Brain microvascular endothelial cell (primary cell): ENCODE results near the gene BCAR3.

ENCODE experiments used
- DNase-seq: peaks from one replicate; pipeline ENCODE4 v3.0.0-alpha.2; 2020
- H3K27ac ChIP-seq: fragments of 250-450 bp; sonication (Bioruptor Pico); 2 replicates; pipeline ENCODE4 v1.5.1; 2020; ENCODE audit warnings: mild to moderate bottlenecking, moderate library complexity
- H3K27me3 ChIP-seq: fragments of 250-450 bp; sonication (Bioruptor Pico); replicated peaks from 2 replicates; pipeline ENCODE4 v1.5.1; 2020; ENCODE audit warnings: mild to moderate bottlenecking
- H3K36me3 ChIP-seq: fragments of 250-450 bp; sonication (Bioruptor Pico); replicated peaks from 2 replicates; pipeline ENCODE4 v1.5.1; 2020; ENCODE audit warnings: mild to moderate bottlenecking
- H3K4me3 ChIP-seq: 2 replicates; pipeline ENCODE4 v1.5.1; 2011; ENCODE audit warnings: low read depth, mild to moderate bottlenecking, control low read depth, low read length, moderate library complexity
- in situ Hi-C: cut with HindIII; loops from 2 replicates; pipeline ENCODE4 v1.10.0; 2017; ENCODE audit warnings: low sequenced_read_pairs, low pct_ligation_motif_present
- TF ChIP-seq, protein P1 (sequence below): IDR thresholded peaks from 2 replicates; pipeline ENCODE4 v1.5.1; 2011; ENCODE audit warnings: low read depth, mild to moderate bottlenecking, moderate library complexity, low read length, control low read depth, inconsistent platforms; ENCODE audit errors: missing control alignments

Gene BCAR3

DNA sequence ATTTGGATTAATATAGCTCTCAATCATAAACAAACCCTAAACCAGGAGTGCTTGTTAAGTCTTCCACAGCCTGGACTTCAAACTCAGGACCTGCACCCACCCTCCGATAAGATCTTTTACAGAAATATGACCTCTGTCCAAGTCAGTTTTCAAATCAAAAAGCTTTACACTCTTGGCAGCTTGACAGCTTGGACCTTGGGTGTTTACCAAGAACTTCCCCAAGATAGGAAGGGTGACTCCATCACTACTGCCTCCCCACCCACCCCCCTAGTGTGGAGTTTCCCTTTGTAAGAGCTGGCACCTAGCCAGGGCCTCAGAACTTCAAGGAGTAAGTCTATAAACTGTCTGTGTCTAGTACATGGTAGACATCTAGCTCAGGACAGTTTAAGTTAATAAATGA, 9.6 kb downstream of the BCAR3 start:
- in situ Hi-C loops = no loop called here
- DNase-seq = peak; percentile 85
- no peaks in the 10 kb centered on the region for H3K27me3 ChIP-seq
- H3K27ac ChIP-seq = peak overlapping the region; percentile 8
- H3K4me3 ChIP-seq = no peak overlapping the region
- TF ChIP-seq, protein P1, sequence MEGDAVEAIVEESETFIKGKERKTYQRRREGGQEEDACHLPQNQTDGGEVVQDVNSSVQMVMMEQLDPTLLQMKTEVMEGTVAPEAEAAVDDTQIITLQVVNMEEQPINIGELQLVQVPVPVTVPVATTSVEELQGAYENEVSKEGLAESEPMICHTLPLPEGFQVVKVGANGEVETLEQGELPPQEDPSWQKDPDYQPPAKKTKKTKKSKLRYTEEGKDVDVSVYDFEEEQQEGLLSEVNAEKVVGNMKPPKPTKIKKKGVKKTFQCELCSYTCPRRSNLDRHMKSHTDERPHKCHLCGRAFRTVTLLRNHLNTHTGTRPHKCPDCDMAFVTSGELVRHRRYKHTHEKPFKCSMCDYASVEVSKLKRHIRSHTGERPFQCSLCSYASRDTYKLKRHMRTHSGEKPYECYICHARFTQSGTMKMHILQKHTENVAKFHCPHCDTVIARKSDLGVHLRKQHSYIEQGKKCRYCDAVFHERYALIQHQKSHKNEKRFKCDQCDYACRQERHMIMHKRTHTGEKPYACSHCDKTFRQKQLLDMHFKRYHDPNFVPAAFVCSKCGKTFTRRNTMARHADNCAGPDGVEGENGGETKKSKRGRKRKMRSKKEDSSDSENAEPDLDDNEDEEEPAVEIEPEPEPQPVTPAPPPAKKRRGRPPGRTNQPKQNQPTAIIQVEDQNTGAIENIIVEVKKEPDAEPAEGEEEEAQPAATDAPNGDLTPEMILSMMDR = no peak
- H3K36me3 ChIP-seq = peaks cover 18% of the 10 kb centered on the region

- Histone ChIP-seq H3K4me3 (no peak overlapping the region), H3K36me3 (peaks cover 20% of the 10 kb centered on the region), H3K27me3 (no peaks in the 10 kb centered on the region), H3K27ac (no peak overlapping the region)
- TF ChIP-seq, protein P1 = no peak
- DNase-seq = no peak
- in situ Hi-C loops = no loop called here
Observed at GRCh38 chr1:93671099-93671621, 10.5 kb downstream of the BCAR3 start.

GRCh38 chr1:93670141-93670540, 11.5 kb downstream of the BCAR3 start:
- TF ChIP-seq, protein P1 = no peak
- in situ Hi-C loops = no loop called here
- Histone ChIP-seq H3K27me3 (no peaks in the 10 kb centered on the region), H3K4me3 (no peak overlapping the region), H3K36me3 (peaks cover 20% of the 10 kb centered on the region), H3K27ac (peak overlapping the region; percentile 23)
- DNase-seq = peak; percentile 77

- no peak for DNase-seq
- Histone ChIP-seq H3K27ac (peak overlapping the region; percentile 23), H3K27me3 (no peaks in the 10 kb centered on the region), H3K4me3 (no peak overlapping the region), H3K36me3 (peaks cover 16% of the 10 kb centered on the region)
- in situ Hi-C loops = no loop called here
- TF ChIP-seq, protein P1 = no peak
Observed at GRCh38 chr1:93669369-93669768, 12.3 kb downstream of the BCAR3 start.

- no peaks in the 10 kb centered on the region for H3K27me3 ChIP-seq
- H3K4me3 ChIP-seq = no peak overlapping the region
- H3K27ac ChIP-seq = peak overlapping the region; percentile 23
- TF ChIP-seq, protein P1 = no peak
- no peak for DNase-seq
- H3K36me3 ChIP-seq = peaks cover 13% of the 10 kb centered on the region
- in situ Hi-C loops = no loop called here
Observed at GRCh38 chr1:93668951-93669350, 12.7 kb downstream of the BCAR3 start.

DNA sequence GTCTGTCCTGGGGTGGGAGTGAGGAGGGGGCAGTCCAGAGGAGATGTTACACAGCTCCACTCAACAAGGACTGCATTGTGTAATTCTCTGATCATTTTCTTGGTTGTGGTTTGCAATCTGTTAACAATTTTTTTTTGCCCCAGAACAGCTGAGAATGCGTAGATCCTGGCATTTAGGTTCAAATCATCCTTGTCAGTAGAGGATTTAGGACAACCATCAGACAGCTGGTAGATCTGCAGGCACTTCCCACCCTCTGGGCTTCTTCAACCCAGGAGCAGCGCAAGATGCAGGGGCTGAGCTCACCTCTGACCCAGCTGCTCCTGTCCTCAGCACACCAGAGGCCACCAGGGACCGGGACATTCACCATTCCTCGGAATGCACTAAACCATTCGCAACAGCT, 13.5 kb downstream of the BCAR3 start:
- TF ChIP-seq, protein P1 = no peak
- Histone ChIP-seq H3K27me3 (no peaks in the 10 kb centered on the region), H3K36me3 (peaks cover 9% of the 10 kb centered on the region), H3K4me3 (no peak overlapping the region), H3K27ac (no peak overlapping the region)
- DNase-seq = no peak
- in situ Hi-C loops = no loop called here
